Osteocyte (in vitro differentiated cells): Measurements from ENCODE around the gene KDM4B. TPM values are rescaled to one million over a fixed set of nuclear protein-coding genes. Genes with fewer than 3 reads are reported as not detected.

ENCODE experiments used
- DNase-seq: peaks from one replicate; pipeline ENCODE4 v3.0.0; 2021; ENCODE audit warnings: mixed read lengths; ENCODE audit not compliant: unreplicated experiment; ENCODE audit errors: extremely low spot score
- H3K27ac Mint-ChIP-seq: one replicate; pipeline ENCODE4 v1.8.0; 2021; ENCODE audit warnings: mild to moderate bottlenecking, mixed read lengths; ENCODE audit not compliant: unreplicated experiment
- H3K27me3 Mint-ChIP-seq: one replicate; pipeline ENCODE4 v1.8.0; 2021; ENCODE audit warnings: mixed read lengths; ENCODE audit not compliant: unreplicated experiment
- H3K36me3 Mint-ChIP-seq: one replicate; pipeline ENCODE4 v1.8.0; 2021; ENCODE audit warnings: mixed read lengths; ENCODE audit not compliant: unreplicated experiment
- H3K4me1 Mint-ChIP-seq: one replicate; pipeline ENCODE4 v1.8.0; 2021; ENCODE audit warnings: mixed read lengths; ENCODE audit not compliant: unreplicated experiment
- H3K4me3 Mint-ChIP-seq: one replicate; pipeline ENCODE4 v1.8.0; 2021; ENCODE audit warnings: mild to moderate bottlenecking, moderate library complexity, mixed read lengths; ENCODE audit not compliant: unreplicated experiment
- H3K9me3 Mint-ChIP-seq: one replicate; pipeline ENCODE4 v1.8.0; 2021; ENCODE audit warnings: mixed read lengths; ENCODE audit not compliant: unreplicated experiment
- CTCF ChIP-seq: fragments of 200-600 bp; sonication (generic); IDR thresholded peaks from 2 replicates; pipeline ENCODE4 v1.5.0; 2021; ENCODE audit warnings: antibody characterized with exemption, mild to moderate bottlenecking, moderate library complexity
- total RNA-seq: library from RNA; stranded (reverse); gene quantifications from 2 replicates; pipeline ENCODE4 v1.2.1, GENCODE V29; 2021

KDM4B gene
- total RNA-seq, 1 donor from 2014 or later, result 49.0 TPM

DNA sequence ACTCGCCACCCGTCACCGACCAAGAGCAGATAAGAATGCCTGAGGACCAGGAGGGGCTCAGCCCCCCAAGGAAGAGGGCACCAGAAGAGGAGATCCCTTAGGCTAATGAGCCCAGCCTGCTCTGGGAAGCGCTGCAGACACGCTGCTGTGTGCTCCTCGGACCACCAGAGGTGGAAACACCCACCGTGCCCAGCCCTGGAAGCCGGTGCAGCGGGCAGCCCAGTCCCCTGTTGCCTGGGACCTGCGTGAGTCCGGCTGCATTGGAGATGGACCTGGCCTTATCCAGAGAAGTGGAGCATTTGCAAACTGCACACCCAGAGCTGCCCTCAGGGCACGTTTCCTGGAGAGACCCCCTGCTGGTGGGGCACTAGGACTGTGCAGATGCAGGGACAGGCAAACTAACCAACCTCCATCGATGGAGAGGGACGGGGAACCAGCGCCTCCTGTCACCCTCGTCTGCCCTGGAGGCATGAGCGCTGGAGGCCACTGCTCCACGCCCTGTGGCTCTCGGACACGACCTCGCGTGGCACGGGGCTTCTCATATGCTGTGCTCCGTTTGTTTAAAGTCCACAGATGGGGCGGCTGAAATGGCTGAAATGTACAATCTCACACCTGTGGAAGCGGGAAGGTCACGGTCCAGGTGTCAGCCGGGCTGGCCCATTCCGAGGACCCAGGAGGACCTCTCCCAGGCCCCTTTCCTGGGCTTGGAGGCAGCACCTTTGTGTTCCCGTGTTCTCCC is 153.9 kb downstream of the KDM4B start:
- H3K27ac Mint-ChIP-seq, result no peak overlapping the region

DNA sequence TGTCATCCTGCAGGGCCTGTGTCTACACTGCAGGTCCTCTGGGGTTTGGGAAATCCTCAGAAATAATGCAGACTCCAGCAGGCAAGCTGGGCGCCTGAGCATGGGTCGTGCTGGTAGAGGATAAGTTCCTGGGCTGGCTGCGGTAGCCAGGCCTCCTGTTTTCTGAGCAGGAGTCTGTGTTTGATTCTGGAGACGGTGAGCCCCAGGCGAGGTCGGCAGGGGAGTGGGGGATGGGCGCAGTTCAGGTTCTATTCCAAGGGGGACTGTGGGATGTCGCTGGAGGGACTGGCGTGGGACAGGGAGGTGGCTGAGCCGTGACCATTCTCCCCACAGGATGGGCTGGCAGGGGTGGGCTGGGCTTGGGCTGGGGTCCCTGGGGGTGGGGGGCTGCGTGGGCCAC is 154.7 kb downstream of the KDM4B start:
- Mint-ChIP-seq H3K36me3 (peaks cover 10% of the 10 kb centered on the region), H3K27ac (no peak overlapping the region), H3K4me1 (peaks cover 45% of the 10 kb centered on the region), H3K9me3 (no peaks in the 10 kb centered on the region), H3K27me3 (no peaks in the 10 kb centered on the region), H3K4me3 (no peak overlapping the region)
- no peak for DNase-seq
- TF ChIP-seq CTCF, result no peak

More for the DNA sequence above, 153.9 kb downstream of the KDM4B start:
- H3K9me3 Mint-ChIP-seq, result no peaks in the 10 kb centered on the region
- H3K36me3 Mint-ChIP-seq, result peaks cover 10% of the 10 kb centered on the region
- DNase-seq, result no peak
- no peaks in the 10 kb centered on the region for H3K27me3 Mint-ChIP-seq
- TF ChIP-seq CTCF, result no peak
- peaks cover 38% of the 10 kb centered on the region for H3K4me1 Mint-ChIP-seq
- no peak overlapping the region for H3K4me3 Mint-ChIP-seq

DNA sequence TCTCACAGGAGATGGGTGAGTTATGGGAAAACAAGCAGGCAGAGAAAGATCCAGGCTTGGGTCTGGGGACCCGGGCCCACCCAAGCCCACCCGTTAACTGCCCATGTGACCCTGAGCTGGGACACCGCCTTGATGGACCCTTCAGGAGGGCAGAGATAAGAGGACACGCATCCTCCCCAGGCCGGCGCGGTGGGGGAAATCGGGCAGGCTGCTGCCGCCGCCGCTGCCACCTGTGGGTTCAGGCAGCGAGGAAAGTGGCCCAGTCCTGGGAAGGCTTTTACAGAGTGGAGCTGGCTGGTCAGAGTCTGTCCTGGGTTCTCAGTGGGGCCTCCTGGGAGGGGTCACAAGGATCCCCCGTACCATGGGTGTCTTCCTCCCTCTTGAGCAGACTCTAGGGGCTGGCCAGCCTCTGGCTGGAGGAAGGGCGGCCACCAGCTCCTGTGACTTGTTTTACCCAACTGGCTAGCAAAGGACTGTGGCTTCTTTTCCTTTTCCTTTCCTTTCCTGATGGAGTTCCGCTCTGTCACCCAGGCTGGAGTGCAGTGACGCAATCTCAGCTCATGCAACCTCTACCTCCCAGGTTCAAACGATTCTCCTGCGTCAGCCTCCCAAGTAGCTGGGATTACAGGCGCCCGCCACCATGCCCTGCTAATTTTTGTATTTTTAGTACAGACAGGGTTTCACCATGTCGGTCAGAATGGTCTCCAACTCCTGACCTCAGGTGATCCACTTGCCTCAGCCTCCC is 155.4 kb downstream of the KDM4B start:
- peaks cover 10% of the 10 kb centered on the region for H3K36me3 Mint-ChIP-seq
- DNase-seq, result no peak
- no peaks in the 10 kb centered on the region for H3K27me3 Mint-ChIP-seq
- no peak overlapping the region for H3K4me3 Mint-ChIP-seq
- peaks cover 49% of the 10 kb centered on the region for H3K4me1 Mint-ChIP-seq
- no peak for TF ChIP-seq CTCF
- H3K9me3 Mint-ChIP-seq, result no peaks in the 10 kb centered on the region
- H3K27ac Mint-ChIP-seq, result no peak overlapping the region

- Mint-ChIP-seq H3K27me3 (no peaks in the 10 kb centered on the region), H3K27ac (no peak overlapping the region)
- TF ChIP-seq CTCF, result no peak
Measured at GRCh38 chr19:5125376-5125775, 156.5 kb downstream of the KDM4B start.

GRCh38 chr19:5125797-5126497 is 157.0 kb downstream of the KDM4B start:
- Mint-ChIP-seq H3K27ac (peak overlapping the region; percentile 23), H3K4me3 (no peak overlapping the region), H3K9me3 (no peaks in the 10 kb centered on the region), H3K4me1 (peaks cover 56% of the 10 kb centered on the region), H3K36me3 (peaks cover 12% of the 10 kb centered on the region), H3K27me3 (no peaks in the 10 kb centered on the region)
- TF ChIP-seq CTCF, result no peak
- DNase-seq, result no peak

More at GRCh38 chr19:5125376-5125775, 156.5 kb downstream of the KDM4B start:
- Mint-ChIP-seq H3K4me1 (peaks cover 57% of the 10 kb centered on the region), H3K36me3 (peaks cover 12% of the 10 kb centered on the region), H3K4me3 (no peak overlapping the region), H3K9me3 (no peaks in the 10 kb centered on the region)
- no peak for DNase-seq
